ENCODE data around the gene CEP112.
"Not testable (repeated sequence)": the region's sequence is repeated elsewhere in the genome, so short reads cannot be mapped to it uniquely, and the experiment has no call there.

The CEP112 gene

GRCh38 chr17:65891231-65891735, 300.6 kb downstream of the CEP112 start:
- no peak for DNase-seq (ENCODE audit: low read depth in 2 of 2)

DNA sequence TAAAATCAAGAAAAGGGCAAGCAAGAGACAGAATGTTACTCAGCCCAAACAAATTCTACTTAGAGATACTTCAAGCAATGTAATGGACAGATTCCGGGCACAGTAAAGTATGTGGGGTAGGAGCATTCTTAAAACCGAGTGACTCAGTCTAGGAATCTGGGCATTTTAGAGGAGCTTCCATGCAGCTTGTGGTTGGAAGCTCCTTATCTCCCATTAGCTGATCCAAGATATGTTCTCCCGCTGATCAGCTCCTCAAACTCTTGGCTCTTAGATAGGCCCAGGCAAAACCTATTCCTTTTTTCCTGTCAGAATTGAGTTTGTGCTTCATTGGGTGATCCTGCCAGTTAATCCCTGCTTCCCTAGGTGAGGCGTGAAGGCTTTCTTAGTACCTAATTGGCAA, 303.3 kb downstream of the CEP112 start:
- DNase-seq (ENCODE audit: low read depth in 2 of 2): no peak

GRCh38 chr17:65886315-65887245, 305.4 kb downstream of the CEP112 start:
- DNase-seq (ENCODE audit: low read depth in 2 of 2): no peak

DNA sequence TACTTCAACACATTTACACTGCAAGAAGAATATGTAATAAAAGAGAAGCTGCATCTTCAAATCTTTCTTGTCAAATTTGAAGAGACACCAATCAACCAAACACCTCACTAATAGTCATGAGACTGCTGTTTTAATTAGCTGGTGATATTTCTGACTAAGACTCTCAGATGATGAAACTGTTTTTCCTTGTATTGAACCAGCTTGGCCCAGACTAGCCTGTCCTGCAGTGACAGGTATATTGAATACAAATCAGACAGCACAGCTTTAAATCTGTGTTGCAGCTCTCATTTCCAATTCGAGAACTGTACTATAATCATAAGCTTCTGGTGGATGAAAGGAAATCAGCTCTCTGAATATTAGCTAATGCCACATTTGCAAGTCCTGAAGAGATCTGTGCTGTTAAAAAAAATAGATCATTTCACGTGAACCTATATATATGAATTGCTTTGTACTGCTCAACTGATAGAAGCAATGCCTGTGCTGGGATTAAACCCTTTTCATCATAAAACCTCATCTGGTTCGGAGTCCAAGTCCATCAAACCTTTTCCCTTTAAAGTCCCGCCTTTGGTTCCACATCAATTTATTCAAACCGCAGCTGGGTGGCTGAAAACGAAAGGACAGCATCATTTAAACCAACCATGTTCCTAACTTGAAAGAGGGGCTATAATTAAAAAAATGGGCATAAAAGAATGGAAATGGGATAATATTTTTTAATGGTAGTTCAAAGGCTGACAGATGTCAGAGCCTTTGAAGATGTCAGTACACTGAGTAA, 306.2 kb downstream of the CEP112 start:
- DNase-seq (ENCODE audit: low read depth in 2 of 2): no peak

- DNase-seq (ENCODE audit: low read depth in 2 of 2): no peak
These were observed 314.9 kb downstream of the CEP112 start for GRCh38 chr17:65876985-65877384.

DNA sequence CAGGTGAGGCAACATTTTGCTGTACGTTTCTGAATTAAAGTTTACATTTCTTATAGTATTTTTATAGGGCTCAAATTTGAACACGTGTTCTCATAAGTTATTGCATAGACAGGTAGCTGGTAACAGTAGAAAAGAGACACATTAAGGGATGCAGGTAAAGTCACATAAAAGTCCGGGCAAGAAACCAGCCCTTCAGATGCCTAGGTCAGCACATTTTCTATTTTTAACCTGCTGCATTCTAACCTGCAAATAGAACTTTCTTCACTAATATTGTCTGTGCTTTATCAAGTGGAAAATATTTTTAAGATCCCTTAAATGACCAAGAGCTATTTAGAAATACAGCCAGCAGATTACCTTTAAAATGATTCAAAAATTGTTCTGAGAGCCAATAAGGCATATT, 323.1 kb downstream of the CEP112 start:
- DNase-seq (ENCODE audit: low read depth in 2 of 2): no peak

DNA sequence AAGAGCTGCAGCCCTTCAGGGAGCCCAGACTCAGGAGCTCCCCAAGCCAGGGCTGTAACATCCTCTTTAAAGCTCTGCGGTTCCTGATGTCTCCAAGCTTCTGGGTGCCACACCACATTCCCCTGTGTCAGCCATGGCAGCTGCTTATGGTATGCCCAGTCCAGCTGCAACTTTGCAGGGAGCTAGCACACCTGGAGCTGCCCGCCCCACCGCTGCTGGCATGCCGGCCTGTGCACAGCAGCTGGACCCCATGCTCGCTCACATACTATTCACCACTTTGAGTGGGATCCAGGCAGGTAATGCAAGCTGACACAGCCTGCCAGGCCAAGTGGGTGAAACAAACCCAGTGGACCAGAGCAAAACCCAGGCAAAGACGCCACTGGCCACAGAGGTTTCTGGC, 324.9 kb downstream of the CEP112 start:
- DNase-seq (ENCODE audit: low read depth in 2 of 2): no peak

DNA sequence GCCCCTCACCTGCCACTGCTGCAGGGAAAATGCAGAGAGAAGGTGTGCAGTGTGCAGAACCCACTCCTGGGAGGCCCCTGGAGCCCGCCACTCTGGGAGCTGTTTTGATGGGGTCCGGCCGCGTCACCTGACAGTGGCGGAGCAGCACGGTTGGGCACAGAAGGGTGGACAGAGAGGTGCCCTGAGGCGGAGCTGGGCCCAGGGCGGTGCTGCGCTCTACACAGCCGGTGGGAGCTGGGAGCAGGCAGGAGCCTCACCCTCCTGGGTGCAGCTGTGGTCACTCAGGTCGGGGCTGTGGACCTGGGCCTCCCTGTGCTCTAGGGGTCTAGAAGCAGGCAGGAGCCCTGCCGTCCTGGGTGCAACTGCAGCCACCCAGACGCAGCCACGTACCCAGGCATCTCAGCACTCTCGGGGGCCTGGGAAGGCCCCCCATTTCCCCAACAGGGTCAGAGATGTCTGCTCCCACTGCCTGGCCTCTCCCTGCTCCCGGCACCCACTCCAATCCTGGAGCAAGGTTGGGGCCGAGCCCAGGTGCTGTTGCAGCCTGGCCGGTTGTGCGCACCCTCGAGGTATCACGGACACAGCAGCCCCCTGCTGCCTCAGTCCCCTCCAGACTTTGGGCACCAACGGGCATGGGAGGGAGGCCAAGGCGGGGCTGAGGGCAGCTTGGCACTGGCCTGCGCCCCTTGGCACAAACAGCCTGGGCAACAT, 326.1 kb downstream of the CEP112 start:
- DNase-seq (ENCODE audit: low read depth in 2 of 2): no peak

DNA sequence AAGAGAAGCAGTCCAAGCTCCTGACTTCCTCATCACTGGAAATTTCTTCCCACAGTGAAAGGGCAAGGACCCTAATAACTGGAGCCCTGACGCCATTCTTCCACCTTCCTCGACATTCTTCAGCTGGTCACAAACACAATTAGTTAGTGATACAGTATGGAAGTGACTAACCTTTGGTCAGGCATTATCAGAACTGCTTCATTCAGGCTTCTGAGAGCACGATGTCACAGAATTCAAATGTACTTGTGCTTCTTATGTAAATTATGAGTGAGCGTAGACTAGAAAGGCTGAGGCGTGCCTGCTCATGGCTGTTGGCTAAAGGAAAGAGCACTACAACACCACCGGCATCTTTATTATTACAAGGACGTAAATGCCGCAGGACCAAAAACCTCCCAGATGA, 327.5 kb downstream of the CEP112 start:
- DNase-seq (ENCODE audit: low read depth in 2 of 2): no peak

DNA sequence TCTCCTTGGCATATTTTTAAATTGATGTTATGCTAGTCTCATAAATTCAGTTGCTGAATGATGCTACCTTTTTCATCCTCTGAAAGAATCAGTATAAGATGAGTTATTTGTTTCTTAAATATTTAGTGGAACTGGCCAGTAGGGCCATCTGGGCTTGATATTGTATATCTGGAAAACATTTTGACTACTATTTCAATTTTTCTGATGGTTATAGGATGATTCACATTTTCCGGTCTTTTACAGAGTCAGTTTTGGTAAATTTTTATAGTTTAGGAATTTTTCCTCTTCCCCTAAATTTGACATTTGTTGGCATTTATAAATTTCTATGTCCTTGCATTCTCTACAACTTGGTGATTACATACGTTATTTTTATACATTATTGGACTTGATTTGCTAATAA, 334.2 kb downstream of the CEP112 start:
- DNase-seq (ENCODE audit: low read depth in 2 of 2): no peak

DNA sequence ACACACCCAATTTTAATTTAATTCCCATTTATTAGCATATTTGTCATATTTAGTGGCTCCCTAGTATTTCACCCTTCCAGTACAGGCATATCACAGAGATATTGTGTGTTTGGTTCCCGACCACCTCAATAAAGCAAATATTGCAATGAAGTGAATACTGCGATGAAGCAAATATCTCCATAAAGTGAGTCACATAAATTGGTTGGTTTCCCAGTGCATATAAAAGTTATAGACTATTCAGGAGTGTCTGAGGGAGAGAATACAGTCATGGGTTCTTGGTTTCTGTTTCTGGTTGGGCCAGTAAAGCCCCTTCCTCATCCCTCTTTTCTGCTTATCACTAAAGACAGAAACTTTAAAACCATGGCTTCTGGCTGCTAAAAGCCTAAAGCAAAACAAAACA, 335.1 kb downstream of the CEP112 start:
- DNase-seq (ENCODE audit: low read depth in 2 of 2): no peak

- no peak for DNase-seq (ENCODE audit: low read depth in 2 of 2)
These were observed 336.3 kb downstream of the CEP112 start for GRCh38 chr17:65855675-65856074.

DNA sequence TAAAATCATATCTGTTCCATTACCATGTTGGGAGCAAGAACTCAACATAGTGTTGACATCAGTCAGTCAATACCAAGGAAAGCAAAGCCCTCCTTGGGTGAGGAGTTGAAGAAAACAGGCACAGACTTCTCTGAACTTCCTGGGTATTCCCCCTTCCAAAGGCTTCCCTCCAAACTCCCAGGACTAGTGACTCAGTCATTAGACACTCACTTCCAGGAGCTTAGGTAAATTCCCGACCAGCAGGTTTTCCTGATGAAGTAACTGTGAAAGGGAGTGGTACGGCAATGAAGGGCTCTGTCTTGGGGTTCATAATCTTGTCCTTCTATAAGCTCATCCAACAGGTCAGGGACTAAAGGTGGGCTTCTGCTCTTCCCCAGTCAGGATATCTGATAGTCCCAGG, 336.7 kb downstream of the CEP112 start:
- DNase-seq (ENCODE audit: low read depth in 2 of 2): no peak

- no peak for DNase-seq (ENCODE audit: low read depth in 2 of 2)
These were observed 338.1 kb downstream of the CEP112 start for GRCh38 chr17:65853816-65854215.

DNA sequence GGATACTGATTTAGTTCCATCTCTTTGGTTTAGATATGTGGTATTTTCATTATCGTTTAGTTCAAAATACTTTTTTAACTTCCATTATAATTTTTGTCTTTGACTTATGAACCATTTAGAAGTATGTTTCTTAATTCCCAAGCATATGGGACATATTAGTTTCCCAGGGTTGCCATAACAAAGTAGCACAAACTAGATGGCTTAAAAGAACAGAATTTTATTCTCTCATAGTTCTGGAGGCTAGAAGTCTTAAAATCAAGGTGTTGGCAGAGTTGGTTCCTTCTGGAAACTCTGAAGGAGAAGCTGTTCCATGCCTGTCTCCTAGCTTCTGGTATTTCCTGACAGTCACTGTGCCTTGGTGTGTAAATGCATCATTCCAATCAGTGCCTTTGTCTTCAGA, 339.0 kb downstream of the CEP112 start:
- DNase-seq (ENCODE audit: low read depth in 2 of 2): no peak

GRCh38 chr17:65851965-65852736, 339.8 kb downstream of the CEP112 start:
- no peak for DNase-seq (ENCODE audit: low read depth in 2 of 2)

- no peak for DNase-seq (ENCODE audit: low read depth in 2 of 2)
These were observed 341.4 kb downstream of the CEP112 start for GRCh38 chr17:65850486-65850885.

DNA sequence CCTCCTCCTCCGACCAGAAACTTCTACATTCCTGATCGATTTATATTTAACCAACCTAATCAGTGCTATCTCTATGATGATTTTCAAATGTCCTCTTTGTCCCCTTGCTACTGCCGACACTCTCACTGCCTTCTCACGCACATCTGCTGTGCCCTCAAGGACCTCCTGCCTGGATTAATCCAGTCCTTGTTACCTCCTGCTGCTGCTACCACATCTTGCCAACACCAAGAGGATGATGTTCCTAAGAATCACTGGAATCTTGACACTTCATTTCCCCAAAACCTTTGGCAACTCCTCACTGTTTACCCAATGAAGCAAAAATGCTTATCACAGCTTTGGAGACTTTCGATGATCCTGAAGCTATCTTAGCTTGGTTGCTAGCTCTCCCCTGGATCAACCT, 343.2 kb downstream of the CEP112 start:
- no peak for DNase-seq (ENCODE audit: low read depth in 2 of 2)

DNA sequence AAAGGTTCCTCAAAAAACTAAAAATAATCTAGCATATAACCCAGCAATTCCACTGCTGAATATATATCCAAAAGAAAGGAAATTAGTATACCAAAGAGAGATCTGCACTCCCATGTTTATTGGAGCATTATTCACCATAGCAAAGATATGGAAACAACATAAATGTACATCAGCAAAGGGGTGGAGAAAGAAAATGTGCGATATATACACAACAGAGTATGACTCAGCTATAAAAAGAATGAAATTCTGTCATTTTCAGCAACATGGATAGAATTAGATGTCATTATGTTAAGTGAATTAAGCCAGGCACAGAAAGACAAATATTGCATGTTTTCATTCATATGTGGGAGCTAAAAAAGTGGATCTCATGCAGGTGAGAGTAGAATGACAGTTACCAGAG, 350.8 kb downstream of the CEP112 start:
- DNase-seq (ENCODE audit: low read depth in 2 of 2): no peak

GRCh38 chr17:65837232-65837631, 354.7 kb downstream of the CEP112 start:
- not testable (repeated sequence) for DNase-seq (ENCODE audit: low read depth in 2 of 2)

DNA sequence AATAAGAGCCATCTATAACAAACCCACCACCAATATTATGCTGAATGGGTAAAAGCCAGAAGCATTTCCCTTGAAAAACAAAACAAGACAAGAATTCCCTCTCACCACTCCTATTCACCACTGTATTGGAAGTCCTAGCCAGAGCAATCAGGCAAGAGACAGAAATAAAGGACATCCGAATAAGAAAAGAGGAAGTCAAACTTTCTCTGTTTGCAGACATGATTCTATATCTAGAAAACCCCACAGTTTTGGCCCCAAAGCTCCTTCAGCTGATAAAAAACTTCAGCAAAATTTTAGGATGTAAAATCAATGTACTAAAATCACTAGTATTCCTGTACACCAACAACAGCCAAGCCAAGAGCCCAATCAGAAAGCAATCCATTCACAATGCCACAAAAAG, 358.7 kb downstream of the CEP112 start:
- no peak for DNase-seq (ENCODE audit: low read depth in 2 of 2)
